ENCODE measurements around the gene DHRS2. TPM values are rescaled to one million over a fixed set of nuclear protein-coding genes. Genes with fewer than 3 reads are reported as not detected.

DHRS2 gene
- total RNA-seq, 1 experiment from 2014 or later, result 21.3 TPM

DNA sequence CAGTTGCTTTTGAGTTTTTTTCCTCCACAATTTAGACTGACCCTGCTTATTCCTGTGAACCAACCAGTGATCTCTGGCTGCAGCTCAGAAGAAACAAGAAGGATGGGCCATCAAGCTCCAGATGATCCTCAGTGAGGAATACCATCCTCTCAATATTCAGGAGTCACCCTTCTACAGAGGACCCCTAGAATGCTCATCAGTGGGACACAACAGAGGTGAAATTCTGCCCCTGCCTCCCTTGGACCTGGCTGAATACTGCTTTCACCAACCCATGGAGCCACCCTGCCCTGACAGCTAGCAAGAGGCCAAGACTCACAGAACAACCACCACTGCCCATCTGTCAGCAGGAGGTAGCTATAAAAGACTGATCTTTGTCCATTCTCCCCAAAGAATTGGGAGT, 9.2 kb upstream of the DHRS2 start:
- DNase-seq, result no peak
- Histone ChIP-seq H3K4me3 (ENCODE audit: low read depth, low read length) (no peak overlapping the region), H3K27me3 (replicated peaks; ENCODE audit: control insufficient read depth, insufficient read depth, low read length) (no peaks in the 10 kb centered on the region), H3K9me3 (peaks cover 18% of the 10 kb centered on the region), H3K4me1 (no peaks in the 10 kb centered on the region), H3K36me3 (ENCODE audit: control insufficient read depth, insufficient read depth, low read length) (no peaks in the 10 kb centered on the region)
- TF ChIP-seq, protein P1, sequence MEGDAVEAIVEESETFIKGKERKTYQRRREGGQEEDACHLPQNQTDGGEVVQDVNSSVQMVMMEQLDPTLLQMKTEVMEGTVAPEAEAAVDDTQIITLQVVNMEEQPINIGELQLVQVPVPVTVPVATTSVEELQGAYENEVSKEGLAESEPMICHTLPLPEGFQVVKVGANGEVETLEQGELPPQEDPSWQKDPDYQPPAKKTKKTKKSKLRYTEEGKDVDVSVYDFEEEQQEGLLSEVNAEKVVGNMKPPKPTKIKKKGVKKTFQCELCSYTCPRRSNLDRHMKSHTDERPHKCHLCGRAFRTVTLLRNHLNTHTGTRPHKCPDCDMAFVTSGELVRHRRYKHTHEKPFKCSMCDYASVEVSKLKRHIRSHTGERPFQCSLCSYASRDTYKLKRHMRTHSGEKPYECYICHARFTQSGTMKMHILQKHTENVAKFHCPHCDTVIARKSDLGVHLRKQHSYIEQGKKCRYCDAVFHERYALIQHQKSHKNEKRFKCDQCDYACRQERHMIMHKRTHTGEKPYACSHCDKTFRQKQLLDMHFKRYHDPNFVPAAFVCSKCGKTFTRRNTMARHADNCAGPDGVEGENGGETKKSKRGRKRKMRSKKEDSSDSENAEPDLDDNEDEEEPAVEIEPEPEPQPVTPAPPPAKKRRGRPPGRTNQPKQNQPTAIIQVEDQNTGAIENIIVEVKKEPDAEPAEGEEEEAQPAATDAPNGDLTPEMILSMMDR (IDR thresholded peaks at IDR 0.05; ENCODE audit: insufficient read depth in 1 of 2, low read depth in 1 of 2, low read length in 1 of 2, severe bottlenecking in 1 of 2, unreplicated experiment in 1 of 2), result no peak
- no TSS peak for BruUV-seq (replicated peaks)
- no peaks in the 10 kb centered on the region for H3K36me3 Mint-ChIP-seq (ENCODE audit: insufficient read depth, unreplicated experiment)
- peaks cover 26% of the 10 kb centered on the region for H3K9me3 Mint-ChIP-seq (ENCODE audit: unreplicated experiment)
- CTCF ChIA-PET, result no interaction called here
- no peaks in the 10 kb centered on the region for H3K4me1 Mint-ChIP-seq (ENCODE audit: low read depth, unreplicated experiment)
- no peak overlapping the region for H3K27ac Mint-ChIP-seq (ENCODE audit: unreplicated experiment)
- POLR2A ChIA-PET, result no interaction called here
- no peak overlapping the region for H3K4me3 Mint-ChIP-seq (ENCODE audit: unreplicated experiment)
- intact Hi-C loops (cut with micrococcal nuclease; ENCODE audit: unreplicated experiment), result no loop called here
- H3K27me3 Mint-ChIP-seq (ENCODE audit: insufficient read depth, unreplicated experiment), result no peaks in the 10 kb centered on the region

- Mint-ChIP-seq H3K4me1 (ENCODE audit: low read depth, unreplicated experiment) (no peaks in the 10 kb centered on the region), H3K27ac (ENCODE audit: unreplicated experiment) (no peak overlapping the region), H3K36me3 (ENCODE audit: insufficient read depth, unreplicated experiment) (no peaks in the 10 kb centered on the region), H3K27me3 (ENCODE audit: insufficient read depth, unreplicated experiment) (no peaks in the 10 kb centered on the region), H3K9me3 (ENCODE audit: unreplicated experiment) (peaks cover 16% of the 10 kb centered on the region), H3K4me3 (ENCODE audit: unreplicated experiment) (no peak overlapping the region)
- no peak for DNase-seq
- H3K4me1 ChIP-seq, result no peaks in the 10 kb centered on the region
- H3K27me3 ChIP-seq (replicated peaks; ENCODE audit: control insufficient read depth, insufficient read depth, low read length), result no peaks in the 10 kb centered on the region
- no peaks in the 10 kb centered on the region for H3K36me3 ChIP-seq (ENCODE audit: control insufficient read depth, insufficient read depth, low read length)
- CTCF ChIA-PET, result no interaction called here
- POLR2A ChIA-PET, result no interaction called here
- BruUV-seq (replicated peaks), result no TSS peak
- TF ChIP-seq, protein P1 (IDR thresholded peaks at IDR 0.05; ENCODE audit: insufficient read depth in 1 of 2, low read depth in 1 of 2, low read length in 1 of 2, severe bottlenecking in 1 of 2, unreplicated experiment in 1 of 2), result no peak
- intact Hi-C loops (cut with micrococcal nuclease; ENCODE audit: unreplicated experiment), result no loop called here
- H3K9me3 ChIP-seq, result peaks cover 18% of the 10 kb centered on the region
- no peak overlapping the region for H3K4me3 ChIP-seq (ENCODE audit: low read depth, low read length)
Observed at GRCh38 chr14:23627961-23628360, 8.2 kb upstream of the DHRS2 start.

GRCh38 chr14:23629204-23629603, 7.0 kb upstream of the DHRS2 start:
- no peak overlapping the region for H3K27ac Mint-ChIP-seq (ENCODE audit: unreplicated experiment)
- TF ChIP-seq, protein P1 (IDR thresholded peaks at IDR 0.05; ENCODE audit: insufficient read depth in 1 of 2, low read depth in 1 of 2, low read length in 1 of 2, severe bottlenecking in 1 of 2, unreplicated experiment in 1 of 2), result no peak
- no peaks in the 10 kb centered on the region for H3K27me3 ChIP-seq (replicated peaks; ENCODE audit: control insufficient read depth, insufficient read depth, low read length)
- no peak overlapping the region for H3K4me3 Mint-ChIP-seq (ENCODE audit: unreplicated experiment)
- H3K36me3 ChIP-seq (ENCODE audit: control insufficient read depth, insufficient read depth, low read length), result no peaks in the 10 kb centered on the region
- CTCF ChIA-PET, result no interaction called here
- POLR2A ChIA-PET, result no interaction called here
- no peaks in the 10 kb centered on the region for H3K27me3 Mint-ChIP-seq (ENCODE audit: insufficient read depth, unreplicated experiment)
- peaks cover 18% of the 10 kb centered on the region for H3K9me3 ChIP-seq
- H3K36me3 Mint-ChIP-seq (ENCODE audit: insufficient read depth, unreplicated experiment), result no peaks in the 10 kb centered on the region
- no peak overlapping the region for H3K4me3 ChIP-seq (ENCODE audit: low read depth, low read length)
- no peaks in the 10 kb centered on the region for H3K4me1 Mint-ChIP-seq (ENCODE audit: low read depth, unreplicated experiment)
- H3K4me1 ChIP-seq, result no peaks in the 10 kb centered on the region
- no TSS peak for BruUV-seq (replicated peaks)
- intact Hi-C loops (cut with micrococcal nuclease; ENCODE audit: unreplicated experiment), result no loop called here
- peaks cover 10% of the 10 kb centered on the region for H3K9me3 Mint-ChIP-seq (ENCODE audit: unreplicated experiment)
- DNase-seq, result no peak

Measured in Caco-2 (cell line).